Measurements from ENCODE around the gene GCNT1.
"Not testable (repeated sequence)": the region's sequence is repeated elsewhere in the genome, so short reads cannot be mapped to it uniquely, and the experiment has no call there.

Gene GCNT1

DNA sequence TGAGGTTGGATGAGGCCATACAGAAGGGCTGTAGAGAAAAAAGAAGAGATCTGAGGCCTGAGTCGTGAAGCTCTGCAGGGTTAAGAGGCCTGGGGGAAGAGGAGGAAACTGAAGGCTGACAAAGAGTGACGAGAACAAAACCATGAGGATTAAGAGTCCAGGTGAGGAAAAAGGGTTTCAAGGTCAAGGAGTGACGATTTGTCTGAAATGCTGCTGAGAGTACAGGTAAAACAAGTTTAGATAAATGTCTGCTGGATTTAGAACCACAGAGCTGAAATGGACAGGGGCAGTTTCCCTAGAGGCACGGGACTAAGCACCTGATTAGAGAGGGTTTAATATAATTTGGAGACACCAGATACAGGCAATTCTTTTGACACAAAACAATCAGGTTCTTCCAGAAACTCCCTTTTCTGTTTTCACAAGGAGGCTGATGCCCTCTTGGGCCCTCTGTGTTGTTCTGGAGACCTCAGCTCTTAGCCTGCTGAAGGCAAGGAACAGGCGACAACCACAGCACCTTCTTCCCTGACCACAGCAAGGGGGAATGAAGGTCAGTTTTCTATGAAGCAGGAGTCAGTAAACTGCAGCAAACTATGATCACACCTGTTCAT, 14.6 kb upstream of the GCNT1 start:
- DNase-seq, result no peak

DNA sequence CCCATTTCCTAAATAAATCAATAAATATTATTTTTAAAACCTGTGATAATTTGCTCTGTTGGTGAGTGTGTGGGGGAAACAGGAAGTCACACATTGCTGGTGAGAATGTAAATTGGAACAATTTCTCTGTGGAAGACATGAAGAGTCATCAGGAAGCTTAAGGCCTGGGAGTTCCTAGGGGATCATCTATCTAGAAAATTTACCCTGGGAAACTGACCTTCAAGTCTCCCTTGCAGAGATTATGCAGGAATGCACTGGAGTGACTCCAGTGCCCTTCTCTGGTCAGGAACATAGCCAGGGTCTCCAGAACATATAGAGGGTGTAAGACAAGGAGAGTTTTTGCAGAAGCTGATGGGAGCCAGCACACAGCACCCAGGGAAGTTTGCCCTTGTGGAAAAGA, 13.0 kb upstream of the GCNT1 start:
- no peak for DNase-seq

DNA sequence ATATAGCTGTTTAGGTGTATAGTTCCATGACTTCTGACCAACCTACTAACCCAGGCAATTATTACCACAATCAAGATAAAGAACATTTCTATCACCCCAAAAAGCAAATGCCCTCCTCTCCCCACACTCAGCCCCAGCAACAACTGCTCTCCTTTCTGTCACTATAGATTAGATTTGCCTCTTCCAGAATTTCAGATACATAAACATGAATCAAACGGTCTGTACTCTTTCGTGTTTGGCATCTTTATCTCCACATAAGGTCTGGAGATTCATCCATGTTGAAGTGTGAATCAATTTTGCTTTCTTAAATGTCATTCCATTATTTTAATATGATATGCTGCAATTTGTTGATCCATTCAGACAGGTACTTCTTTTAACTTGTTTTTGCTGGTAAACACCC, 10.5 kb upstream of the GCNT1 start:
- DNase-seq, result no peak

DNA sequence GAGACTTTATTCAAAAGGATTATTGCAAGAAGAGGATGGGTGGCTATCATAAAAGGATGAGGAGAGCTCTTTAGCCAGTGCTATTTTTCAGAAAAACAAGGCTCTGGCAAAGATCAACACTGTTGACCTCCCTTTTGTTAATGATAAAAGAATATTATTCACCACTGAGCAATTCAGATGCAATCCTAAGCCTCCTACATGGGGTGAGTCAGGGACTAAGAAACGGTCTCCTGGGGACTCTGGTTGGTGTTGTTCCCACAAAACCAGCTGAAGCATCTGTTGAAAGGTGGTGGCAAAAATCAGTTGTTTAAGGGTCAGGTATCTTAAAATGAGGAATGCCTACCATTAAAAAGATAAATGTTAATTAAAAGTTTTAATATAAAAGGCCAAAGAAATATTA, 7.7 kb upstream of the GCNT1 start:
- DNase-seq, result no peak

DNA sequence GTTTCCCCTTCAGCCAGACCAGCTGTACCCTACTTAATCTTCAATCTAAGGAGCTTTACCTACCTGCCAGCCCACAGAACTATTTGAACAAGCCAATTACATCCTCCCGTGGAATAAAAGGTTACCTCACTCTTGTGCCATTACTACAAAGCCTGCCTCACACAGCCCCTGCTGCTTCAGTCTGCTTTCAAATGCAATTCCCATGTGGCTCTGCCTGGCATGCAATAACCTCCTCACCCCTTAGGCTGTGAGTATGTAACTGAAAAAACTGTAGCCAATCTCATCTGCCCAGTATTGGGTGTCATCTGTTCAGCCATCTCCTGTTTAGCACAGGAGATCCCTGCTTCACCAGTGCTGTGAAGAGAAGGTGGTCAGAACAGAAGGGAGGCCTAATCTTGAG, 6.1 kb upstream of the GCNT1 start:
- no peak for DNase-seq

DNA sequence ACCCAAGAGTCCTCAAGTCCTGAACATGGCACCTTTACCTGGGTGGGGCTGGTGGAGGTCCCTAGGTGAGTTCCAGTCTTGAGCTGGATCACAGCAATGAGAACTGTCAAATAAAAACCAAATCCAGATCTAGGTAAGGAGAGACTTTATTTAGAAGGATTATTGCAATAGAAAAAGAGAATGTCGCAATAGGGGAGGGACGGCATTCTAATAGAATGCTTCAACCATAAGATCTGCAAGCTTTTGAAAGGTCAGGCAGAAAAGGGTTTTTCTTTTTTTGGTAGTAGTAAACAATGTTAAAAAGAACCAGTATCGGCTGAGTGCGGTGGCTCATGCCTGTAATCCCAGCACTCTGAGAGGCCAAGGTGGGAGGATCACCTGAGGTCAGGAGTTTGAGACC, 5.2 kb upstream of the GCNT1 start:
- no peak for DNase-seq

DNA sequence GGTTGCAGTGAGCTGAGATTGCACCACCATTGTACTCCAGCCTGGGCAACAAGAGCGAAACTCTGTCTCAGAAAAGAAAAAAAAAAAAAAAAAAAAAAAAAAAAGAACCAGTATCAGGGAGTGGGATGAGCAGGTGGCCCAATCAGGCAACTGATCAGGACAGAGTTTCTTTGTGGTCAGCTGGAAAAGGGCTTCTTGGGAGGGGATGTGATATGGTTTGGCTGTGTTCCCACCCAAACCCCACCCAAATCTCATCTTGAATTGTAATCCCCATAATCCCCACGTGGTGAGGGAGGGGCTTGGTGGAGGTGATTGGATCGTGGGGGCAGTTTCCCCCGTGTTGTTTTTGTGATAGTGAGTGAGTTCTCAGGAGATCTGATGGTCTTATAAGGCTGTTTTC, 4.7 kb upstream of the GCNT1 start:
- no peak for DNase-seq

DNA sequence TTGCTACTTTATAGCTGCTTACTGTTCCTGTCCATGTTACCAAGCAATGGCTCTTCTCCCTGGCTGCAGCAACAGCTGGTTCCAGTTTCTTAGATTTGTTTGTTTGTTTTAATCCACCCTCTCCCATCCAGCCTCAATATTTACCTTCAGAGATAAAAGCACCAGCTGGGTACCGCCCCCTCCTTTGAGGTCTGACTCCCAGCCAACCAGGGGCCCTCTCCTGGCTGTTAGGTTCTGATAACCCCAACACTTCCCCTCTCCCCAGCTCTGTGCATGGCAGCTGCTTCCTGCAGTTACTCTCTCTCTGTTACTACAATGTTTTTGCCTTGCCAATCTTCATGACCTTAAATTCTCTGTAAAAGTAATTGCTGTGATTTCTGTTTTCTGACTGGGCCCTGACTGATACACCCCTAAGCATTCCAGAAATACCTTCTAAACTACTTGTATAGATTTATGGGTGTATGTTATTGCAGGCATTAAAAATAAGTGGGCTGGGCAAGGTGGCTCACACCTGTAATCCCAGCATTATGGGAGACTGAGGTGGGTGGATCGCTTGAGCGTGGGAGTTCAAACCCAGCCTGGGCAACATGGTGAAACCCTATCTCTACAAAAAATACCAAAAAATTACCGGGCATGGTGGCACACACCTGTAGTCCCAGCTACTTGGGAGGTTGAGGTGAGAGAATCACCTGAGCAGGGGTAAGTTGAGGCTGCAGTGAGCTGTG, 2.6 kb upstream of the GCNT1 start:
- DNase-seq, result peak; percentile 35

DNA sequence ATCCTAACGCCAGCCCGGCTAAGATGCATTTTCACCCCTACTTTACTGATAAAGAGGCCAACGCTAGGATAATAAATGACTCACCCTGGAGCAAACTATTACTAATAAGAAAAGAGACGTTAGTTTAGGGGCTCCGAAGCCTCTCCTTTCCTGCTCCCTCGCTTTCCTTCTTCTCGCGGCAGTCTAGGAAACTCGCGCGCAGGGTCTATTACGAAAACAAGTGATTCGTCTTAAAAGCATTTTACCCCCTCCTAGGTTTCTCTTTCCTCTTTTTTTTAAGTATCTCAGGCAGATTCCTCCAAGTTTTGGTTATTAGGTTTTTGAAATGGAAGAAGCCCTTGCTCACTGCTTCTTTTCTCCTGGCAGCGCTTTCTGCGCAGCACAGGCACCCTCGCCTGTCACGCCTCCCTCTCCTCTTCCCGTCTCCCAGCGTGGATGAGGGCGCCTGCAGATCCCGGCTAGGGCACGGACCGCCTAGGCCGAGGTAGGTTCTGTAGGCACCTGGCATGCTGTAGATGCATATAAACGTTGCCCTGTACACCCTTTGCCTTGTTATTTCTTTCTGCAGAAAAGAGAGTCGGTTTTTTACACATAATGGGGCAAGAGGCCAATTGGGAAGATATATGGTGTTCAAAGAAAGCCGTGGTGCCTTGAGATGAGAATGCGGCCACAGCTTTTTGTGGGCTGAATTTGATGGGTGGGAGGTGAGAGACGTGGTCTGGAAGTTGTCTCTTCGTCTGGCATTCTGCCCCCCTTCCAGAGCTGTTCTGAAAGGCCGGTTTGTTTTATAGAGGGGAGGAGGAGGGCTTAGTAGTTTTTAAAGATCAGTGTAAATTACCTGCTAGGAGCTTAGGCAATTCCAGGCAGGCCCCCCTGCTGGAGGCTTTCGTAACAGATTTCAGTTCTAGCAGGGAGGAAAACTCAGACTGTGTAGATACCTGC, 983 bp downstream of the GCNT1 start:
- DNase-seq, result peak; percentile 18

DNA sequence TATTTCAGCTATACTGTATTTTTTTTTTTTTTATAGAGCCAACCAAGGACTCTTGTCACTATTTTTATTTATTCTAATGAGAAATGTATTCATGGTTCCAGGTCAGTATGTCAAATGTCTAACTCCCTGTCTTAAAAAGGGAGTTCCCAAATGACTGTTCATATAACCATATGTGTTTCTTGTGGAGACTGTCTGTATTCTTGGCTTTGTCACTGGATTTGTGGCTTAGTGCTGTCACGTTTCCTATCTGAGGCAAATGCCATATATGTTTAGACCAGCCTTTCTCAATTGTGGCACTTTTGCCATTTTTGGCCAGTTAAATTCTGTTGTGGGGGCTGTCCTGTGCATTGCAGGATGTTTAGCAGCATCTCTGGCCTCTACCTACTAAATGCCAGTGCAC, 3.1 kb downstream of the GCNT1 start:
- DNase-seq, result no peak

DNA sequence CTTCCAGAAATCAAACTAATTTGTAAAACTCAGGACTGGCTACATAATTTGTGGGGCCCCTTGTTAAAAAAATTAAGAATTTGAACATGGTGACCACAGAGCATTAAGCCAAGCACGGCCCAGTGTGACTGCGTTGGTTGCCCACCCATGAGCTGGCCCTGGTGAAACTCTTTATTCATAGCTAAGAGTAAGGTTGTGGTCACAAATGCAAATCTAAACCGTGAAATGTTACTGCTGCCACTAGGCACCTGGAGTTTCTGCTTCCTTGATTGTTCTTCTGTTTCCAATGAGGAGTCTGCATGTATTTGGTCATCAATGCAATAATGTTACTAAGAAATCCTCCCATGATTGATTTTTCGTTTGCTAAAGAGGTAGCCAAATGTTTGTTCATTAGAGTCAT, 4.2 kb downstream of the GCNT1 start:
- DNase-seq, result no peak

DNA sequence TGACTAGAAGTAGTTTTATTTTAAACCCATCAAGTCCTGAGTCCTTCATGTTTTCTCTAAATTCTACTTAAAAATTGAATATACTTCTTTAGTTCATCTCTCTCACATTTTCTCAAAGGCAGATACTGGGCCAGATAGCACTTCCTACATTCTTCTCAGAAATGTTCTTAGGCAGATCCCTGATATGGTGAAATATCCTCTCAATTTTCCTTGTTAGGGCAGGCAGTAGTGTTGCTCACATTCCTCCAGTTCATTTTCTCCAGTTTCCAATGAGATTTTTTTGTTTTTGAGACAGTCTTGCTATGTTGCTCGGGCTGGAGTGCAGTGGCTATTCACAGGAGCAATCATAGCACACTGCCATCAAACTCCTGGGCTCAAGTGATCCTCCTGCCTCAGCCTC, 5.7 kb downstream of the GCNT1 start:
- no peak for DNase-seq

DNA sequence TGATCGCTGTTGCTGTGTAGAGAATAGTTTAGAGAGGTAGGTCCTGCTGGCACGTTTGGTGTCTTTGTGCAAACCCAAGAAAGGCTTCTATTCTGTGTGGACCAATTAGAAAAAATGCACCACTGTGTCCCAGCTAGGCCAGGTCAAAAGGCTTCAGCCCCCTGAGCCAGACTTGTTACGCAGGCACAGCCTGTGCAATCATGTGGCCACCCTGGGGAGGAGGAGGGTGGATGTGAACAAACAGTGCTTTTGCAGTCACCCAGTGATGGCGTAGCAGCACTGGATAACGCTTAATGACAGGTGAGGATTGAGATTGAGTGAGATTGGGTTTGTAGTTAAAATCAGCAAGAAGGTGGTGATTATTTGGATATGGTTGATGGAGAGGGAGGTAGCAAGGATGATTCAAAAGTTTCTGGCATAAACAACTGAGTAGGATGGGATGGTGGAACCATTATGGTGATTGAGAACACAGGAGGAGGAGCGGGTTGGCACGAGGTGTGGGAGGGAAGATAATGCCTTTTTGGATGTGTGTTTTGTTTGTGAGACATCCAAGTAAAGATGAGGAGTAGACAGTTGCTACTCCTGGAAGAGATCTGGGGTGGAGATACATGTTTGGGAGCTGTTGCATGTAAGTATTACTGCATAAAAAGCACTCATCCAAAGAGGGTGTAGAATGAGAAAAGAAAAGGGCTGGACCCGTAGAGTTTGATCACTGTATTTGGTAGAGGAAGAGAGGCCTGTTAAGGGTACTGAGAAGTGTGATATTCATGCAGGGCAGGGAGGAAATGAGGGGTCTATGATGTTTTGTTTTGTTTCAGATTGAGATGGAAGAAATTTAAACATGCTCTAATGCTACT, 6.7 kb downstream of the GCNT1 start:
- DNase-seq, result no peak

DNA sequence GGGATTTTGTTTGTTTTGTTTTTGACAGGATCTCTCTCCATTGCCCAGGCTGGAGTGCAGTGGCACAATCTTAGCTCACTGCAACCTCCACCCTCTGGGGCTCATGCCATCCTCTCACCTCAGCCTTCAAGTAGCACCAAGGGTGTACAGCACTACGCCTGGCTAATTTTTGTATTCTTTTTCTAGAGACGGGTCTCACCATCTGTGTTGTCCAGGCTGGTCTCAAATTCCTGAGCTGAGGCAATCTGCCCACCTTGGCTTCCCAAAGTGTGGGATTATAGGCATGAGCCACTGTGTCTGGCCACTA, 7.3 kb downstream of the GCNT1 start:
- no peak for DNase-seq

DNA sequence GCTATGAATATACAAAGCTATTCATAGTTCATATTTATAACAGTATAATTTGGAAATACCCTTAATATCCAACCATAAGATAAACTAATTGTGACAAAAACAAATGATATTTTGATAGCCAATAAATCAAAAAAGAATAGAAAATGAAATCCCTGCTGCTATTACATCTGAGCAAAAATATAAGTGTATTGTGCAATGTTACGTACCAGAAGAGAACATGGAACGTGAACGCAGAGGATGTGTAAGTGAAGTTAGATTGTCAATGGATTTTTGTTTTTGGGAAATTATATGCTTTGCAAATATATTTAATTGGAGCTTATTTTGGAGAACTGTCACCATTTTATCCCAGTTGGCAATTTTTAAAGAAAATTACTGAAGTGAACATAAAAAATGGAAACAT, 15.4 kb downstream of the GCNT1 start:
- DNase-seq, result no peak

DNA sequence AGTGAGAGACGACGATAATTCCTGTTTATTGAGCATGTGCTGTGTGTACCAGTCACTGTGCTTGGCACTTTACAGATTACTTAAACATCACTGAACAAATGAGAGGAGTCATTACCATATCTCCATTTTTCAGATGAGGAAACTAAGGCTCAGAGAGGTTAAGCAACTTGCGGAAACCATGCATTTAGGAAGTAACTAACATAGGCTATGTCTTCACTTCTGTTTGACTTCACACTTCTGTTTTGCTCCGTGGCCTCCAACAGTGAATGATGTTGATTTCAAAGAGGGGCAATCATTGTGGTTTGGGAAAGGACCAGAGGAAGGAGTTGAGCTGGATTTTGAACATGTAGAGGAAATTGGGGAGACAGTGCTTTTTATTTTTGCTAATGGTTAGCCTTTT, 16.7 kb downstream of the GCNT1 start:
- DNase-seq, result no peak

DNA sequence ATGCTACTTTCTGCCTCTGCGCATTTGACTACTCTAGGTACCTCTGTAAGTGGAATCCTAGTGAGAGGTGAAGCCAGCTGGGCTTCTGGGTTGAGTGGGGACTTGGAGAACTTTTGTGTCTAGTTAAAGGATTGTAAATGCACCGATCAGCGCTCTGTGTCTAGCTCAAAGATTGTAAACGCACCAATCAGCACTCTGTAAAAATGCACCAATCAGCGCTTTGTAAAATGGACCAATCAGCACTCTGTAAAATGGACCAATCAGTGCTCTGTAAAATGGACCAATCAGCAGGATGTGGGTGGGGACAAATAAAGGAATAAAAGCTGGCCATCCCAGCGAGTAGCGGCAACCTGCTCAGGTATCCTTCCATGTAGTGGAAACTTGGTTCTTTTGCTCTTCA, 18.8 kb downstream of the GCNT1 start:
- not testable (repeated sequence) for DNase-seq

DNA sequence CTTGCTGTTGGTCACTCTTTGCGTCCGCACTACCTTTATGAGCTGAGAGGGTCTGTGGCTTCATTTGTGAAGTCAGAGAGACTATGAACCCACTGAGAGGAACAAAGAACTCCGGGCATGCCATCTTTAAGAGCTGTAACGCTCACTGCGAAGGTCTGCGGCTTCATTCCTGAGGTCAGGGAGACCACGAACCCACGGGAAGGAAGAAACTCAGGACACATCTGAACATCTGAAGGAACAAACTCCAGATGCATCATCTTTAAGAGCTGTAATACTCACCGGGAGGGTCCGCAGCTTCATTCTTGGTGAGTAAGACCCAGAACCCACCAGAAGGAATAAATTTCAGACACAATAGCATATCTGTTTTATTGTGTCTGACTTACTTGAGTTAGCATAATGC, 19.2 kb downstream of the GCNT1 start:
- DNase-seq, result no peak

DNA sequence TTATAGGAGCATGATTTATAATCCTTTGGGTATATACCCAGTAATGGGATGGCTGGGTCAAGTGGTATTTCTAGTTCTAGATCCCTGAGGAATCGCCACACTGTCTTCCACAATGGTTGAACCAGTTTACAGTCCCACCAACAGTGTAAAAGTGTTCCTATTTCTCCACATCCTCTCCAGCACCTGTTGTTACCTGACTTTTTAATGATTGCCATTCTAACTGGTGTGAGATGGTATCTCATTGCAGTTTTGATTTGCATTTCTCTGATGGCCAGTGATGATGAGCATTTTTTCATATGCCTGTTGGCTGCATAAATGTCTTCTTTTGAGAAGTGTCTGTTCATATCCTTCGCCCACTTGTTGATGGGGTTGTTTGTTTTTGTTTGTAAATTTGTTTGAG, 20.4 kb downstream of the GCNT1 start:
- not testable (repeated sequence) for DNase-seq

DNA sequence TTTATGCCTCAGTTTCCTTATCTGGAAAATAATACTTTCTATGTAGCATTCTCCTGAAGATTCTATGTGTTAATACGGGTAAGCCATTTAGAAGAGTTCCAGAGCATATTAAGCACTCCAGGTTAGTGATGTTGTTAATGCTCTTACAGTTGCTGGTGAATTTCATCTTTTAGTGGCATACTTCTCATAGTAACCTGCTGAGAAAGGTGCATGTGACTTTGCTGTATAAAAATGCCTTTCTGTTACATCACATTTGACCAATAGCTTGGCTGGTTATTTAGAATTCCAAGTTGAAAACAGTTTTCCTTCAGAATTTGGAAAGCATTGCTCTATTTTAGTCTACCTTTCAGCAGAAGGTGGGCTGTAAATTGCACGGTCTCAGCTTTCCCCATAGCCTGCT, 27.2 kb downstream of the GCNT1 start:
- no peak for DNase-seq

DNA sequence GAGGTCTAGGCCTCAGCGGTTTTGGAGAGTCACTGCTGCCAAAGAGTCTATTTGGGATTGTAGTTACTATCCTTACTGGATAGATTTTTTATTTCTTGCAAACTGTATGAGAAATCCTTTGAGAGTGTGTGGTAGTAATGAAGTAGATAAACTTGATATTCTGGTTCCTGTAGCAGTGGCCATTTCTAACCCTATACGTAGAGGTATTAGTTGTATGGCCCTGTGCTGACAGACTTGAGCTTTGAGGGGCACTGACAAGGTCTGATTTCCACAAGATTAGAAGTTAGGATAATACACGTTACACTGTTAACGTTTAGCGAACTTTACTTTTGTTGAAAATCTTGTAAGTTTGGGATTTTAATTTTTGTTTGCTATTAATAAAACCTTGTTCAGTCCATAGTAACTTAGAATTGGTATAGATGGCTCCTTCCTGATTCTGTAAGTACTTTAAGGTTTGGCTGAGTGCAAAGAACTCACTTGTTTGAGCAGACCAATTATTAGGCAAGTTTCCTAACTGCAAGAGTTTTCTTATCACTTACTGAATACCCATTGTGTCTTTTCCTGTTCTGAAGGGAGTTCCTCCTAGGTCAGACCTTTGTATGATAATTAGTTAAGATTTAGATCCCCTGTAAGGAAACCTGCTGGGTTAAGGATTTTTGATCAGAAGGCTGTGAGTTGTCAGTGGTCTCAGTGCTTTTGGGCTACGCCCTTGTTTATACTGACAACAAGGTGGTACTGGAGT, 31.4 kb downstream of the GCNT1 start:
- DNase-seq, result no peak

DNA sequence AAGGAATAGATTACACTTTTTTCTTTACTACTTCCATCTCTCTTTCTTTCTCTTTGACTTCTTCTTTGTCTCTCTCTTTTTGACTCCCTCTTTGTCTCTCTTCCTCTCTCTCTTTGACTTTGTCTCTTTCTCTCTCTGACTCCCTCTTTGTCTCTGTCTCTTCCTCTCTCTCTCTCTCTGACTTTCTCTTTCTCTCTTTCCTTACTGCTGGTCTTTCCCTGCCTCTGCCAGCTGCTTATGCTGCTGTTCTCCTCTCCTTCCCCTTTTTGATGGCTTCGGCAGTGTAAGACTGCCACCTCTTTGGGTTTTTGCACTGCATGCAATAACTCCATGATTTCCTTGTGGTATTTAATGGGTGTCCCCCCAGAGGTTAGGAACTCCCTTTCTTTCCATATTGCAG, 32.1 kb downstream of the GCNT1 start:
- not testable (repeated sequence) for DNase-seq

All from activated CD4-positive, alpha-beta T cell treated with anti-CD3 and anti-CD28 coated beads, Interleukin-10, Interleukin-2, amounts not matched to agents 100 ng/mL and 50 ng/mL, durations not matched to agents 16 hours and 8 hours (primary cell).